GM19043 (cell line): ENCODE results near the gene AFMID.
"Not testable (repeated sequence)": the region's sequence is repeated elsewhere in the genome, so short reads cannot be mapped to it uniquely, and the experiment has no call there.

Experiments used
- ATAC-seq: cut with Tn5 transposase; IDR thresholded peaks from one replicate; pipeline ENCODE4 v1.9.1; 2021; ENCODE audit warnings: low read depth; ENCODE audit not compliant: unreplicated experiment

AFMID gene

GRCh38 chr17:78151514-78152008 lies 35.6 kb upstream of the AFMID start:
- ATAC-seq: no peak

GRCh38 chr17:78154903-78155811 lies 32.0 kb upstream of the AFMID start:
- ATAC-seq: peak; percentile 51

- no peak for ATAC-seq
Observed at GRCh38 chr17:78159575-78160158, 27.5 kb upstream of the AFMID start.

GRCh38 chr17:78163881-78164747 lies 23.0 kb upstream of the AFMID start:
- ATAC-seq: no peak

- no peak for ATAC-seq
Observed at GRCh38 chr17:78164748-78165607, 22.2 kb upstream of the AFMID start.

- no peak for ATAC-seq
Observed at GRCh38 chr17:78166416-78166815, 20.7 kb upstream of the AFMID start.

- peak; percentile 56 for ATAC-seq
Observed at GRCh38 chr17:78168242-78168902, 18.8 kb upstream of the AFMID start, which contains the start of gene SYNGR2. SYNGR2 (plus strand) TSS chr17:78168581; CDS start chr17:78168617, 36 bp downstream.

- peak; percentile 20 for ATAC-seq
Observed at GRCh38 chr17:78168903-78169793, 18.0 kb upstream of the AFMID start.

- ATAC-seq: no peak
Observed at GRCh38 chr17:78170692-78171590, 16.2 kb upstream of the AFMID start.

GRCh38 chr17:78171591-78172248 lies 15.4 kb upstream of the AFMID start:
- not testable (repeated sequence) for ATAC-seq

- no peak for ATAC-seq
Observed at GRCh38 chr17:78172249-78173051, 14.7 kb upstream of the AFMID start.

- ATAC-seq: no peak
Observed at GRCh38 chr17:78173097-78173715, 14.0 kb upstream of the AFMID start.

GRCh38 chr17:78174346-78174869 lies 12.8 kb upstream of the AFMID start:
- ATAC-seq: no peak

- ATAC-seq: no peak
Observed at GRCh38 chr17:78174870-78175642, 12.1 kb upstream of the AFMID start.

GRCh38 chr17:78175643-78175981 lies 11.6 kb upstream of the AFMID start:
- ATAC-seq: no peak
